CD4-positive, alpha-beta T cell treated with Interferon alpha-2 for 1 hour (primary cell): ENCODE measurements around the gene CLTCL1.
"Not testable (repeated sequence)": the region's sequence is repeated elsewhere in the genome, so short reads cannot be mapped to it uniquely, and the experiment has no call there.

Experiments
- DNase-seq, 2 donors: peaks; one replicate each; pipeline ENCODE4 v3.0.0-alpha.2; 2020 to 2022

Gene CLTCL1

DNA sequence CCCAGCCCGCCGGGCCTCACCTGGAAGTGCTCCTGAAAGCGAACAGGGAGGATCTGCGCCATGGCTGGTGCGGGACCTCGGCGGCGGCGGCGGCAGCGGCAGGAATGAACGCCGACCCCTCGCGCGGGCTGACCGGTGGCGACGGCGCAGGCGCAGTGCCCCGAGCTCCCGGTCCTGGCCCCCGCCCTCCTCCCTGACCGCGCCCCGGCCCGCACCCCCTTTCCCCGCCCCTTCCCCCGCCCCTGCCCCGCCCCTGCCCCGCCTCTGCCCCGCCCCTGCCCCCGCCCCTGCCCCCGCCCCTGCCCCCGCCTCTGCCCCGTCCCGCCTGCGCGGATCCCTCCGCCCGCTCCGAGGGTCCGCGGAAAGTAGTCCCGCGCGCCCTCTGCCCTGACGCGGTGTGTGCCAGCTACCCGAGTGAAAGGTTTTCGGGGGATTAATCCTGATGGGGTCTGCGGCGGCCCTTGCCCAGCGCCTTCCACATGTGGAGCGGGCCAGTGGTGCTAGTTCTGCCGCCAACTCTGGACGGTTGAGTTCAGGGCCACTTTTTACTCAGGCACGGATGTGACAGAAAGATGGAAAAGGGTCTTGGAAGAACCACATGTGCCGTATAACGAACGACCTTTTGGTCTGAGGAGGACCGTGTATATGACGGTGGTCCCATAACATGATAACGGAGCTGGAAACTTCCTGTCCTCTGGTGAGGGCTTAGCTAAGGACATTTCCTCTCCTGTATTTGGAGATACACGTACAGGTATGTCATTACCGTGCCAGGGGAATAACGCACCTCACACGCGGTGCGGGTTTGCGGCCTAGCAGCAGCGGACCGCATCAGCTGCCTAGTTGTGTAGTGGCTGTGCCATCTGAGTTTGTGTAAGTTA is at the start of gene CLTCL1:
Gene CLTCL1 (minus strand): TSS at position 140 of the 878 bp plus-strand sequence. CDS start 78 bp downstream, at position 62.
- peak; percentile 68 to 79 for DNase-seq

DNA sequence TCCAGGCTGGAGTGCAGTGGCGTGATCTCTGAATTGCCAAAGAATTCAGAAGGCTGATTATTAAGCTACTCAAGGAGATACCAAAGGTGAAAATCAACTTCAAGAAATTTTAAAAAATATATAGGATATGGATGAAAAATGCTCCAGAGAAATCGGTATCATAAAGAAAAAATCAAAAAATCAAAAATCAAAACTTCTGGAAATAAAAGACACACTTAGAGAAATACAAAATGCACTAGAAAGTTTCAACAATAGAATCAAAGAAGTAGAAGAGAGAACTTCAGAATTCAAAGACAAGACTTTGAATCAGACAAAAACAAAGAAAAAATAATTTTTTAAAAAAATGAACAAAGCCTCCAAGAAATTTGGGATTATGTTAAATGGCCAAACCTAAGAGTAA is 45.6 kb upstream of the CLTCL1 start:
- no peak for DNase-seq

DNA sequence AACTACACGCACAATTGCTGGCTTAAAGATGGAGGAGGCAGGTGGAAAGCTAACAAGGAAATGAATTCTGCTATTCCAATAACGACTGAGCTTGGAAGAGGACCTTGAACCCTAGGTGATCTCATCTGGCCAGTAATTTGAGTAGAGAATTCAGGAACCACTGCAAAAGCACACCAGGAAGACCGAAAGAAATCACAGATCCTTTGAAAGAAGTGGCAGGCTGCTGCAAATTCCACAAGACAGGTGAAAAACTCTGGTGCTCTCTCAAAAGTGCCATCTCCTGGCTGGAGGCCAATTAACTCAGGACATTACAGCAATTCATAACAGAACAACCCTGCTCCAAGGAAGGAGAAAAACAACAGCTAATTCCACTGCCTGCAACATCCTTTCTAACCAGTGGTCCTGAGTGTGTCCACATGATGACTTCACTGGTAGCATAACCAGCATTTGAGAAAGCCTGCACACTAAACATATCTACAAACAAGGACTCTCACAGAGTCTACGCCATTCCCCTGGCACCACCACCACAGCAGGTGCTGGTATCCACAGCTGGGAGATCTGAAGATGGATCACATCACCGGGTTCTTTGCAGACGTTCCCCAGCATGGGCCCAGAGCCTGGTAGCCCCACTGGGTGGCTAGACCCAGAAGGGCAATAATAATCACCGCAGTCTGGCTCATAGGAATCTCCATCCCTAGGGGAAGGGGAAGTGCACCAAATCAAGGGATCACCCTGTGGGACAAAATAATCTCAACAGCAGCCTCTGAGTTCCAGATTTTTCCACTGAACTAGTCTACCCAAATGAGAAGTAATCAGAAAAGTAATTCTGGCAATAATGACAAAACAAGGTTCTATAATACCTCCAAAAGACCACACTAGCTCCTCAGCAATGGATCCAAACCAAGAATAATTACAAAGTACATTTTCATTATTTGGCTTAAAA is 44.9 kb upstream of the CLTCL1 start:
- no peak for DNase-seq

DNA sequence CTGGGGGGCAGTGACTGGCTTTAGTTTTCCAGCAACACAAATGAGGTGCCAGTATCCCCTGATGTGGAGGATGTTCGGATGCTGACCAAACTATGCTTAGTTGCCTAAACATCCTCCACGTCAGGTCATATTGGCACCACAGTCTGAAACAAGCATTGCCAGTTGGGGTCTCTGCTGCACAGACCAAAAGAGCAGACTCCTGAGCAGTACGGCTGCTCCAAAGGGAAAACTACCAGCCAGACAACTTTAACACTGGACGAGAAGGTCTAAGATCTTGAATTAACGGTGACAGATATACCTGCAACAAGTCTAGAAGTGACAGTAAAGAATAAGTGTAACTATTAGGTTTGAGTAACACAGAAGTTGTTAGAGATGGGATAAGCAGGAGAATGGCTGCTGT is 40.5 kb upstream of the CLTCL1 start:
- no peak for DNase-seq

DNA sequence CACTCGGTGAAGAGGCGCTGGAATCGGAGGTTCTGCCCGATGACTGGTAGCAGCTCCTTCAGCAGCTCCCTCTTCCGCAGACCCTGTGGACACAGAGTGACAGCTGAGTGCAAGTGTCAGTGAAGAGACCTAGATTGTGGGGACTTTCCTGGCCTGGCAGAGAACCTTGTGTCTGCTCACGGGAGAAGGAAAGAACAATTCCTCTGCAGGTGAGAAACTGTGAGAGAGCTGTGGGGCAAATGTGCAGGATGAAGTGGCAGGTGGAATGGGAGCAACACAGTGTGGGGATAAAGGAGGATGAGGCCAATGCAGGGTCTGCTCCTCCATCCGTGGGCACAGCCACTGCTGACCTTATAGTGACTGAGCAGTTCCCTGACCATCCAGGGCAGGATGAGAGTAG is 40.0 kb upstream of the CLTCL1 start:
- no peak for DNase-seq

DNA sequence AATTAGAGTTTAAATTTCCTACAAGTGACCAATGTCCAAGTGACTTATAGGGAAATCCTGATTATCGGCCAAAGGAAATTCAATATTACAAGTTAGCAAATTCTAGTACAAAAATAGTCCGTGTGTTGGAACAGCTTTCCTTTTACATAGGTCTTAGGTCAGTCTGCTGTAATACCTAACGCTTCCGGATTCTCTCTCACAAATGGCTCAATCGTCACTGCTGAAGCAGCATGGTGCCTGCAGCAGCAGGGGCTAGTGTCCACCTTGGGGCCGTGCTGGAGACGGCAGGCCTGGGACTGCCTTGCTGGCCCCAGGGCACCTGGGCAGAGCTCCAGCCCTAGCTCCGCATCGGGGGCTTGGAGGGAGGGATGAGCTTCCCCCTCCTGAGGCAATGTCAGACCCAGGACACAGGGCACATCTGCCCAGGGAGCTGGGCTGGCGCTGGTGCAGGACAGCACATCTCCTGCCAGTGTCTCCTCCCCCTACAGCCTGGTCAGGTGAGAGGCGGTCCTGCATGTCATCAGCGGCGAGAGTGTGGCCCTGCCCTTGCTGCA is 39.4 kb upstream of the CLTCL1 start:
- no peak for DNase-seq

DNA sequence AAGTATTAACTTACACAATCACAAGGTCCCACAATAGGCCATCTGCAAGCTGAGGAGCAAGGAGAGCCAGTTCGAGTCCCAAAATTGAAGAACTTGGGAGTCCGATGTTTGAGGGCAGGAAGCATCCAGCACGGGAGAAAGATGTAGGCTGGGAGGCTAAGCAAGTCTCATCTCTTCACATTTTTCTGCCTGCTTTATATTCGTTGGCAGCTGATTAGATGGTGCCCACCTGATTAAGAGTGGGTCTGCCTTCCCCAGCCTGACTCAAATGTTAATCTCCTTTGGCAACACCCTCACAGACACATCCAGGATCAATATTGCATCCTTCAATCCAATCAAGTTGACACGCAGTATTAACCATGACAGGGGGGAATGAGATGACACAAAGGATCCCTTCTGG is 38.7 kb upstream of the CLTCL1 start:
- not testable (repeated sequence) for DNase-seq

DNA sequence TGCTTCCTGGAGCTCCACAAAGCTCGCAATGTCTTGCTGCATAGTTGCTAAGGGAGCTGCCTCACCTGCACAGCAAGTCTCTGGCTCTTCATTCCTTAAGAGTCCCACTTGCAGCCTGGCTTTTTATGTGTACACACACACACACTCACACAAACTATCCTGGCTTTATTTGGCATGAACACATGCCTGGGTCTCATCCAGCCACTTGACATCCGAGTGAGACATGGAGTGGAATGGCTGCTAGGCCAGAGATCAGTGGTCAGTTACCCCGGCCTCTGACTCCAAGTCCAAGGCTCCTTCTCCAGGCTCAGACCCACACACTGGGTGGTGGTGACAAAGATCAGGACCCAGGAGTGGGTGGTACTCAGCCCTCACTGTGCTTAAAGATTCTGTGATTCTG is 37.9 kb upstream of the CLTCL1 start:
- no peak for DNase-seq

DNA sequence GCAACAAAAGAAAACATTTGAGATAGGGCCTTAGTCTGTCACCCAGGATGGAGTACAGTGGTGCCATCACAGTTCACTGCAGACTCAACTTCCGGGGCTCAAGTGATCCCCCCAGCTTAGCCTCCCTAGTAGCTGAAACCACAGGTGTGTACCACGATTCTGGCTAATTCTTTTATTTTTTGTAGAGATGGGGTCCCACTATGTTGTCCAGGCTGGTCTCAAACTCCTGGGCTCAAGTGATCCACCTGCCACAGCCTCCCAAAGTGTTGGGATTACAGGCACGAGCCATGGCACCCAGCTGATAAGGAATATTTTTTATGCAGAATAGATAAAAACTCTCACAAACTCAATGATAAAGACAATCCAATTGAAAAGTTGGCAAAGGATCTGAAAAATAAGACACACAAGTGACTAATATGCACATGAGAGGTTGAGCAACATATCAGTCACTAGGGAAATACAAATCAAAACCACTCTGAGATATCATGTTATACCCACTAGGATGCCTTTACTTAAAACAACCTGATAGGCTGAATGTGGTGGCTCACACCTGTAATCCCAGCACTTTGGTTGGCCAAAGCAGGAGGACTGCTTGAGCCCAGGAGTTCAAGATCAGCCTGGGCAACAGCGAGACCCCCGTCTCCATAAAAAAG is 33.9 kb upstream of the CLTCL1 start:
- DNase-seq, result no peak

DNA sequence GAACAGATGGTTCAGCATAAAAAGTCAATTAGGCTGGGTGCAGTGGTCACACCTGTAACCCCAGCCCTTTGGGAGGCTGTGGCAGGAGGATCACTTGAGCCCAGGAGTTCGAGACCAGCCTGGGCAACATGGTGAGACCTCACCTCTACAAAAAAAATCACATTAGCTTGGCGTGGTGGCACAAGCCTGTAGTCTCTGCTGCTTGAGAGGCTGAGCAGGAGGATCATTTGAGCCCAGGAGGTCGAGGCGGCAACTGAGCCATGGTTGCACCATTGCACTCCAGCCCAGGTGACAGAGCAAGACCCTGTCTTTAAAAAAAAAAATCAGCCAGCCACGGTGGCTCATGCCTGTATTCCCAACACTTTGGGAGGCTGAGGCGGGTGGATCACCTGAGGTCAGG is 31.9 kb upstream of the CLTCL1 start:
- DNase-seq, result not testable (repeated sequence)

DNA sequence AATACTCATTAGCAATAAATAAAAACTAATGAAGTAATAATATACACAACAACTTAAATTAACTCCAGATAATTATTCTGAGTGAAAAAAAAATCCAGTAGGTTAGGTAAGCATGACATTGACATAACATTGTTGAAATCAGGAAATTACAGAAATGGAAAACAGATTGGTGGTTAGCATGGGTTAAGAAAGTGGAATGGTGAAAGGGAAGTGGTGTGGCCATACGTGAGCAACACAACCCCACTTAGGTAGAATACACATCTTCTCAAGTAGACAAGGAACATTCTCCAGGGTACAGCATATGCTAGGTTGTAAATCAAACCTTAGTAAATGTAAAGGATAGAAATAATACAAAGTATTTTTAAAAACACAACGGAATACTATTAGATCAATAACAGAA is 30.2 kb upstream of the CLTCL1 start:
- DNase-seq, result no peak

DNA sequence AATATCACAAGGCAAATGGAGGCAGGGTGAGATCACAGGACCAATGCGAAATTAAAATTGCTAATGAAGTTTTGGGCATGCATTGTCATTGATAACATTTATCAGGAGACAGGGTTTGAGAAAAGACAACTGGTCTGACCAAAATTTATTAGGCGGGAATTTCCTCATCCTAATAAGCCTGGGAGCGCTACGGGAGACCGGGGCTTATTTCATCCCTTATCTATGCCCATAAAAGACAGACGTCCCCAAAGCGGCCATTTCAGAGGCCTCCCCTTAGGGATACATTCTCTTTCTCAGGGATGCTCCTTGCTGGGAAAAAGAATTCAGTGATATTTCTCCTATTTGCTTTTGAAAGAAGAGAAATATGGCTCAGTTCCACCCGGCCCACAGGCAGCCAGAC is 28.6 kb upstream of the CLTCL1 start:
- not testable (repeated sequence) for DNase-seq

DNA sequence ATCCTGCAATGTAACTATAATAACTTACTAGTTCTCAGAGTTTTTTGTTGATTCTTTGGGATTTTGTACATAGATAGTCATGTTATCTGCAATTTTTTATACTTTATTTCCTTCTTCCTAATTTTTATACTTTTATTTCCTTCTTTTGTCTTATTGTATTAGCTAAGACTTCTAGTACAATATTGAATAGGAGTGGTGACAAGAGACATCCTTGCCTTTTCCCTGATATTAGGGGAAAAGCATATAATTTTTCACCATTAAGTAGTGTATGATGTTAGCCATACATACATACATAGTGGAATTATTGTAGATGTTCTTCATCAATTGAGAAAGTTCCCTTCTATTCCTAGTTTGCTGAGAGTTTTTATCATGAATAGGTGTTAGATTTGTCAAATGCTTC is 27.8 kb upstream of the CLTCL1 start:
- DNase-seq, result no peak

DNA sequence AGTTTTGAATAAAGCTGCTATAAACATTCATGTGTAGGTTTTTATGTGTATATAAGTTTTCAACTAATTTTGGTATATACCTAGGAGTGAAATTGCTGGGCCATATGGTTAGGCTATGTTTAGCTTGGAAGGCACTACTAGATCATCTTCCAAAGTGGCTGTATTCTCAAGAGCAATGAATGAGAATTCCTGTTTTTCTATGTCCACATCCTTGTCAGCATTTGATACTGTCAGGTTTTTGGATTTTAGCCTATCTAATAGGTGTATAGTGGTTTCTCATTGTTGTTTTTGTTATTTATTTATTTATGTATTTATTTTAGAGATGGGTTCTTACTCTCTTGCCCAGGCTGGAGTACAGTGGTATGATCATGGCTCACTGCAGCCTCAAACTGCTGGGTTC is 26.3 kb upstream of the CLTCL1 start:
- no peak for DNase-seq

DNA sequence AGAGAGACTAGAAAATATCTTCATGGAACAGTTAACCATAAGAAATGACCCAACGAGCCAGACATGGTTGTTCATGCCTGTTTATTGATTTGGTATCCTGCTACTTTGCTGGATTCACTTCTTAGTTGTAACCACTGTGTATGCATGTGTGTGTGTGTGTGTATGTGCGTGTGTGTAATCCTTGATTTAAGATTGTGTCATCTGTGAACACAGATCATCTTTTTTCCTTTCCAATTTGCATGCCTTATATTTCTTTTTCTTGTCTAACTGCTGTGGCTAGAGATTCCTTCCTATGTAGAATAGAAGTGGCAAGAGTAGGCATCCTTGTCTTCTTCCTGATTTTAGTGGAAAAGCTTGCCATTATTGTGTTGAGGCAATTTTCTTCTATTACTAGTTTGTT is 16.4 kb upstream of the CLTCL1 start:
- DNase-seq, result no peak

DNA sequence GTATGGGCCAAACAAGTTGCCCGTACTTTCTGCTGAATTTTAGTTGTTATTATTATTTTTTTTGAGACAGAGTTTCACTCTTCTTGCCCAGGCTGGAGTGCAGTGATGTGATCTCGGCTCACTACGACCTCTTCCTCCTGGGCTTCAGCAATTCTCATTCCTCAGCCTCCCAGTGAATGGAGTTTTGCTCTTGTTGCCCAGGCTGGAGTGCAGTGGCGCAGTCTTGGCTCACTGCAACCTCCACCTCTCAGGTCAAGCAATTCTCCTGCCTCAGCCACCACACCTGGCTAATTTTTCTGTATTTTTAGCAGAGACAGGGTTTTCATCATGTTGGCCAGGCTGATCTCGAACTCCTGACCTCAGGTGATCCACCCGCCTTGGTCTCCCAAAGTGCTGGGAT is 15.0 kb upstream of the CLTCL1 start:
- not testable (repeated sequence) for DNase-seq

DNA sequence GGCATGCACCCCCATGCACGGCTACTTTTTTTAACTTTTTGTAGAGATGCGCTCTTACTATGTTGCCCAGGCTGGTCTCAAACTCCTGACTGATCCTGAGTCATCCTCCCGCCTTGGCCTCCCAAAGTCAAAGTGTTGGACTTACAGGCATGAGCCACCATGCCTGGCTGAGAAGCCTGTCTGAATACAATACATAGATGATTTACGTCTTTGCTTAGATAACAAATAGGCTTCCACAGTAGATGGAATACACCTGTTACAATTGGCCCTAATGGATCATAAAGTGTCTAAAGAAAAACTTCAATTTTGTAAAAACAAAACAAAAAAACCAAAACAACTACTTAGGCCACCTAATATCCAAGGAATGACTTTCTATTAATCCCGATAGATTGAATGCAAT is 13.0 kb upstream of the CLTCL1 start:
- no peak for DNase-seq

DNA sequence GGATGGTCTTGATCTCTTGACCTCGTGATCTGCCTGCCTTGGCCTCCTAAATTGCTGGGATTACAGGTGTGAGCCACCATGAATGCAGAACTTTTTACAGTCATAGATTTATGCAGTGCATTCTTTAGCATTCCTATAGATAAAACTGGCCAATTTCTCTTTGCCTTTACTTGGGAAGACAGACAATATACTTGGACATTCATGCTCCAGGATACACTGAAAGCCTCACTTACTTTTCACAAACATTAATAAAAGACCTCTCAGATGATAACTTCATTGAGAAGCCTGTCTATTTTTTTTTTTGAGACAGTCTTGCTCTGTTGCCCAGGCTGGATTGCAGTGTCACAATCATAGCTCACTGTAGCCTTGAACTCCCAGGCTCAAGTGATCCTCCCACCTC is 12.3 kb upstream of the CLTCL1 start:
- no peak for DNase-seq

DNA sequence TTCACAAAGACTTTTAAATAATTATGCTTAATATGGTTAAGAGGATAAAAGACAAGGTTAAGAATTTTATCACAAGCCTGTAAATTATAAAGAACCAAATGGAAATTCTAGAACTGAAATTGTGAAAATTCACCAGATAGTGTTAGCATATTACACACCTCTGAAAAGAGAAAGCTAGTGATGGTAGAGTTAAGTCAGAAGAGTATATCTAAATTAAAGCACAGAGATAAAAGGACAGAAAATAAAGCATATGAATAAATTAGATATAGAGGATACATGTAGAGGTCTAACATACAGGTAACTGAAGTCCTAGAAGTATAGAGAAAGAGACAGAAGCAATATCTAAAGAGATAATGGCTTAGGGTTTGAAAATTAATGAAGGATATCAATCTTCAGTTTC is 4.2 kb upstream of the CLTCL1 start:
- no peak for DNase-seq

DNA sequence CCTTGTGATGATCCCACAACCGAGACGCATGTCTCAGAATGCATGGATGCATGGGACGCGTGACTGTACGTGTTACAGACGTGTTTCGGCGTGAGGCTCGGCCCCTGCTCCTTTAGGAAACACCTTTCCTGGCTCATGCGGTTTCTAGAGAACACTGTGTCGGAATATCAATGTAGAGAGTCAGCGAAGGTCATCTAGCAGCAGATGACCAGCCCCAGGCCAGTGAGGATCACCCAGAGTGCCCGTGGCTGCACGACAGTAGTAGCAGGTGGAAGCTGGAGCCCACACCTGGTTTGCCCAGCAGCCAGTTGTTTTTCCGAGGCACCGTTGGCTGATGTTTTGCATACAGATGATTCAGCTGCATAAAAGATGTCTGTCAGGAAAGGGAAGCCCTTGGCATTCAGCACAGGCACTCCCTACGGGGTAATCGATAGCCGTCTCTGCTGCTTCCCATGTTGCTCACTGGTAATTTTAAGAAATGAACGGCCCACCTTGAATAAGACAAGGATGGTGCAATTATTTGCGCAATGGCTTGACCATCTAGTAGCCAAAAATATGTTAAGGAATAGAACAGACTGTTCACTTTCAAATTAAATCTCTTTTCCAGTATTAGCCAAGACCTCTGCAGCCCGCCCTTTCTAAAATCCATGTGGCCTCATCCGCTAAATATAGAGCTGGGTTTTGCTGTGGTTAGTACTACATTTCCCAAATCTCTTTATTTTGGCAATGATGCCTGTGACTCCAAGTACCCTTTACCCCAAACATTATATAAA is 1.1 kb upstream of the CLTCL1 start:
- no peak for DNase-seq

DNA sequence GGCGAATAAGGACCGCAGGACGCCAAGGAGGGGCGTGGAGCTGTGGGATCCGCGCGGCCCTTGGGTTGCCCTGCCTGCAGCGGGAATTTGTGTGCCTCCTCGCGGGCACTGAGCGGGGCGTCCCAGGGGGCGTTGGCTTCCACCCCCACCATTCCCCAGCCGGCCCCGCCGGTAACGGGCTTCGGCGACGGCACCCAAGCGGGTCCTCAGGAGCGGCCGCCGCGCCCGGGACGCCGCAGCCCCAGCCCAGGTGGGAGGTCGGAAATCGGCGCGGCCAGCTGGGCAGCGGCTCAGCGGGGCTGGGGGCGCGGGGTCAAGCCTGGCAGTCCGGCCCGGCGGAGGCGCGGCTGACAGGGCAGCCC is 320 bp downstream of the CLTCL1 start:
- DNase-seq, result peak; percentile 3 to 30
